HG02973 (cell line): ENCODE results near the gene RARA.

Source experiments
- ATAC-seq: cut with Tn5 transposase; IDR thresholded peaks from one replicate; pipeline ENCODE4 v1.9.1; 2021; ENCODE audit warnings: moderate library complexity; ENCODE audit not compliant: unreplicated experiment

Gene RARA

GRCh38 chr17:40315678-40316570, 6.9 kb downstream of the RARA start:
- no peak for ATAC-seq

- ATAC-seq: no peak
Observed at GRCh38 chr17:40316571-40317344, 7.8 kb downstream of the RARA start.

GRCh38 chr17:40317345-40317873, 8.4 kb downstream of the RARA start:
- no peak for ATAC-seq

- peak; percentile 47 for ATAC-seq
Observed at GRCh38 chr17:40317880-40318829, 9.2 kb downstream of the RARA start.

GRCh38 chr17:40318830-40319391, 9.9 kb downstream of the RARA start:
- no peak for ATAC-seq

GRCh38 chr17:40319651-40320540, 10.9 kb downstream of the RARA start:
- no peak for ATAC-seq

- no peak for ATAC-seq
Observed at GRCh38 chr17:40320756-40321523, 12.0 kb downstream of the RARA start.

- no peak for ATAC-seq
Observed at GRCh38 chr17:40321524-40321929, 12.5 kb downstream of the RARA start.

GRCh38 chr17:40321961-40322357, 13.0 kb downstream of the RARA start:
- no peak for ATAC-seq

- ATAC-seq: peak; percentile 25
Observed at GRCh38 chr17:40322358-40323315, 13.7 kb downstream of the RARA start.

GRCh38 chr17:40323391-40324381, 14.7 kb downstream of the RARA start:
- ATAC-seq: no peak

GRCh38 chr17:40325156-40326013, 16.4 kb downstream of the RARA start:
- no peak for ATAC-seq

GRCh38 chr17:40326014-40326831, 17.2 kb downstream of the RARA start:
- ATAC-seq: no peak

- no peak for ATAC-seq
Observed at GRCh38 chr17:40326832-40327199, 17.8 kb downstream of the RARA start.
